HepG2 (cell line): ENCODE data around the gene NRSN2. TPM values are rescaled to one million over a fixed set of nuclear protein-coding genes. Genes with fewer than 3 reads are reported as not detected.
A peak's percentile ranks its signal among the peaks of the same experiment; 100 is the strongest.

Experiments
- ATAC-seq: fragments of 200-7000 bp; cut with Tn5 transposase; 3 replicates; pipeline ENCODE4 v1.9.1; 2020; ENCODE audit warnings: mild to moderate bottlenecking, moderate library complexity
- BruUV-seq: library from RNA; stranded (reverse); fragments of 400-500 nt; replicated peaks from 2 replicates; lab custom pipeline; 2021; lab: Mats Ljungman, UMichigan
- CTCF ChIA-PET: fragments of 300-600 bp; formaldehyde crosslinking; extraction: SDS; loops from one replicate; lab custom pipeline; 2021; ENCODE audit warnings: low total read pairs, inconsistent platforms, low intra/inter-chr PET ratio; lab: Yijun Ruan, JAX
- POLR2A ChIA-PET: fragments of 350-600 bp; sonication (Branson Sonifier 250); formaldehyde crosslinking; loops from one replicate; lab custom pipeline; 2020; ENCODE audit warnings: antibody characterized with exemption, inconsistent platforms; lab: Yijun Ruan, JAX
- DNase-seq: peaks from one replicate; pipeline ENCODE4 v3.0.0-alpha.2; 2015; ENCODE audit warnings: low spot score
- FAIRE-seq: peaks from 3 replicates; lab custom pipeline; 2011; peaks lifted over from hg19 to GRCh38; lab: Jason Lieb, UNC
- H2AFZ ChIP-seq: one replicate; pipeline ENCODE4 v1.6.1; 2011; ENCODE audit warnings: low read length, inconsistent platforms
- H3K27ac ChIP-seq: fragments of 300-600 bp; 3 replicates; pipeline ENCODE4 v1.8.0; 2011; ENCODE audit warnings: mixed run types, mild to moderate bottlenecking, mixed read lengths, low read length, inconsistent platforms; ENCODE audit not compliant: insufficient read depth; ENCODE audit errors: extremely low read length
- H3K27me3 ChIP-seq, 2 experiments: fragments of 200-600 bp in 1 of 2; 2 replicates in 1 of 2; 3 replicates in 1 of 2; pipeline versions ENCODE4 v1.6.0 to v1.8.0; 2011; ENCODE audit warnings: low read length in 2 of 2, mild to moderate bottlenecking in 2 of 2, moderate library complexity in 2 of 2, inconsistent platforms in 1 of 2; ENCODE audit not compliant: insufficient read depth in 2 of 2, control insufficient read depth in 1 of 2
- H3K36me3 ChIP-seq, 2 experiments: fragments of 200-600 bp in 1 of 2; replicated peaks in 1 of 2; 2 replicates in 1 of 2; 3 replicates in 1 of 2; pipeline versions ENCODE4 v1.5.1 to v1.8.0; 2011; ENCODE audit warnings: low read length in 2 of 2, inconsistent platforms in 1 of 2; ENCODE audit not compliant: insufficient read depth in 2 of 2, control insufficient read depth in 1 of 2
- H3K4me1 ChIP-seq: 2 replicates; pipeline ENCODE4 v1.5.1; 2012; ENCODE audit warnings: low read length, inconsistent platforms; ENCODE audit not compliant: insufficient read depth
- H3K4me2 ChIP-seq: 2 replicates; pipeline ENCODE4 v1.6.0; 2011; ENCODE audit warnings: low read depth, low read length, inconsistent platforms
- H3K4me3 ChIP-seq, 3 experiments: fragments of 200-600 bp in 1 of 3; sonication (generic), shearing (Covaris generic) in 1 of 3; replicated peaks in 1 of 3; 2 replicates each; pipeline ENCODE4 v1.5.1; 2011 to 2016; ENCODE audit warnings: low read length in 3 of 3, inconsistent platforms in 2 of 3, low read depth in 2 of 3, mild to moderate bottlenecking in 2 of 3, control low read depth in 1 of 3, mixed read lengths in 1 of 3; ENCODE audit not compliant: insufficient read depth in 1 of 3
- H3K79me2 ChIP-seq: one replicate; pipeline ENCODE4 v1.6.1; 2011; ENCODE audit warnings: low read length, inconsistent platforms; ENCODE audit not compliant: insufficient read depth
- H3K9ac ChIP-seq: 2 replicates; pipeline ENCODE4 v1.6.0; 2011; ENCODE audit warnings: mild to moderate bottlenecking, low read depth, low read length, inconsistent platforms; ENCODE audit not compliant: insufficient read depth
- H3K9me3 ChIP-seq: 2 replicates; pipeline ENCODE4 v1.5.1; 2012; ENCODE audit warnings: mild to moderate bottlenecking, low read length
- H4K20me1 ChIP-seq: 2 replicates; pipeline ENCODE4 v1.6.0; 2011; ENCODE audit warnings: inconsistent platforms, mild to moderate bottlenecking, low read length, moderate library complexity; ENCODE audit not compliant: insufficient read depth
- CBX5 ChIP-seq: sonication (generic); formaldehyde crosslinking; IDR thresholded peaks from 2 replicates; pipeline ENCODE4 v1.4.0; 2020; ENCODE audit warnings: missing genetic modification reagents, borderline replicate concordance
- DMAP1 ChIP-seq: IDR thresholded peaks from 2 replicates; pipeline ENCODE4 v1.6.1; 2016
- EP300 ChIP-seq, 3 experiments: sonication (generic) in 1 of 3; formaldehyde crosslinking in 1 of 3; IDR thresholded peaks; 2 replicates each; pipeline versions ENCODE4 v1.5.1 to v1.6.1; 2011 to 2020; ENCODE audit warnings: low read depth in 2 of 3, low read length in 2 of 3, borderline replicate concordance in 1 of 3, improper control_type of control experiment in 1 of 3, mild to moderate bottlenecking in 1 of 3, missing genetic modification reagents in 1 of 3, moderate library complexity in 1 of 3
- KDM2A ChIP-seq: sonication (generic); formaldehyde crosslinking; IDR thresholded peaks from 2 replicates; pipeline ENCODE4 v1.4.0; 2020; ENCODE audit warnings: low read depth, missing genetic modification reagents, borderline replicate concordance
- NFATC3 ChIP-seq: sonication (generic); formaldehyde crosslinking; IDR thresholded peaks from 2 replicates; pipeline ENCODE4 v1.5.1; 2020; ENCODE audit warnings: mild to moderate bottlenecking, missing genetic modification reagents
- RBM22 ChIP-seq: fragments of 200-400 bp; formaldehyde crosslinking; optimal IDR thresholded peaks from 2 replicates; pipeline ENCODE3; 2017; ENCODE audit warnings: mild to moderate bottlenecking, low read length, moderate library complexity
- ZKSCAN1 ChIP-seq: fragments of 150-350 bp; IDR thresholded peaks from 2 replicates; pipeline ENCODE4 v1.6.1; 2014; ENCODE audit warnings: low read length
- ZNF225 ChIP-seq: sonication (generic); formaldehyde crosslinking; IDR thresholded peaks from 2 replicates; pipeline ENCODE4 v1.4.0; 2020; ENCODE audit warnings: mild to moderate bottlenecking, missing genetic modification reagents
- ZNF460 ChIP-seq: sonication (generic); formaldehyde crosslinking; IDR thresholded peaks from 2 replicates; pipeline ENCODE4 v1.5.1; 2020; ENCODE audit warnings: missing genetic modification reagents, mild to moderate bottlenecking, borderline replicate concordance
- WGBS: methylation state at CpG from one replicate; pipeline ENCODE4 v1.1.6; 2017; ENCODE audit warnings: low lambda C conversion rate; 5-methylcytosine and 5-hydroxymethylcytosine counted together
- in situ Hi-C: cut with HindIII; loops from 2 replicates; pipeline ENCODE4 v1.10.0; 2017; ENCODE audit warnings: low pct_unique_long_range_greater_than_20kb; ENCODE audit not compliant: extremely low pct_ligation_motif_present
- intact Hi-C: fragments of 100-400 bp; cut with micrococcal nuclease; formaldehyde crosslinking; loops from one replicate; pipeline ENCODE4 v1.10.0; 2022; ENCODE audit not compliant: unreplicated experiment
- polyA plus RNA-seq, 8 experiments: library from polyadenylated mRNA; depleted of rRNA in 3 of 8; stranded (reverse) in 7 of 8; unstranded in 1 of 8; fragments of >200 nt; fragmentation: Illumina TruSeq in 4 of 8; extraction: Trizol in 4 of 8; gene quantifications; 2 replicates each; pipeline versions ENCODE4 v1.2.1 to v1.2.3, GENCODE V29; 2011 to 2016; ENCODE audit warnings: low read depth in 4 of 8, missing spikeins in 1 of 8, mixed read lengths in 1 of 8; ENCODE audit not compliant: insufficient read depth in 1 of 8
- total RNA-seq, 5 experiments: library from RNA; depleted of rRNA; stranded (reverse); fragments of >200 nt; fragmentation: Illumina TruSeq; extraction: Trizol; gene quantifications; 2 replicates each; pipeline ENCODE4 v1.2.3, GENCODE V29; 2016; ENCODE audit warnings: low read depth in 1 of 5
- TF ChIP-seq, protein P1 (sequence below): sonication (generic); formaldehyde crosslinking; IDR thresholded peaks from 2 replicates; pipeline ENCODE4 v1.5.1; 2020; ENCODE audit warnings: mild to moderate bottlenecking, missing genetic modification reagents
- TF ChIP-seq, protein P2 (sequence below): sonication (generic); formaldehyde crosslinking; IDR thresholded peaks from 2 replicates; pipeline ENCODE4 v1.5.0; 2020; ENCODE audit warnings: mild to moderate bottlenecking, missing genetic modification reagents
- TF ChIP-seq, protein P3 (sequence below): sonication (generic); formaldehyde crosslinking; IDR thresholded peaks from 2 replicates; pipeline ENCODE4 v1.5.0; 2020; ENCODE audit warnings: mild to moderate bottlenecking, missing genetic modification reagents
- TF ChIP-seq, protein P4 (sequence below): fragments of 450-650 bp; IDR thresholded peaks from 2 replicates; pipeline ENCODE4 v1.6.1; 2016

Gene NRSN2
- total and polyA plus RNA-seq, 2 of the 13 experiments (the other 11 are each of a cell fraction or from before 2014, with no cell fraction given) = 32.3 to 49.4 TPM

DNA sequence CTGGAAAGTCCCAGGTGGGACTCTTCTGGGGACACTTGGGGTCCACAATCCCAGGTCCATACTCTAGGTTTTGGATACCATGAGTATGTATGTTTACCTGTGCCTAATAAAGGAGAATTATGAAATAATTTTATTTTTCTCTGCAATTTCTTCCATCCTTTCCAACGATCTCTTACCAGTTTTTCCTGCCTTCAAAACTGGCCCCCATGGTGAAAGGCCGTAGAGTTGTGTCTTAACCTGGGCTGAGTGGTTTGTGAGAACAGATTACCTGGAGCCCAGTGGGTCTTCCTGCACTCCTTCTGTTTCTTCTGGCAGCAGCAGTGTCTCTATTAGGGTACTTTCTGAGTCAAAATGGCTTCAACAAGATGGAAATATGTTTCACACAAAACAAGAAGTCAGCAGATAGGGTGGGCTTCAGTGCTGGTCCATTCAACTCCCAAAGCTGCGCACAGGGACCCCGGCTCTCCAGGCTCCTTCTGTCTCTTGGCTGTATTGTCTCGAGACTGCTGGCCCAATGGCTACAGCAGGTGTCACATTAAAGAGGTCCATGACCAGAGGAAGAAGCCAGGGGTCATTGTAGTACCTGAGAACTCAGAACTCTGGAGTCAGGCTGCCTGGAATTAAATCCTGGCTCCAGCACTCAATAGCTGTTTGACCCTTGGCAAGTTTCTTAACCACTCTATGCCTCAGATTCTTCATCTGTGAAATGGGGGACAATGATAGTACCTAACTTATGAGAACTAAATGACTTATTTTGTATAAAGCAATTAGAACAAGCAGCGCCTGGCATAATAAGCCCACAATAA lies 50.7 kb downstream of the NRSN2 start:
- no peak overlapping the region for H3K4me3 ChIP-seq
- FAIRE-seq = no peak
- no peaks in the 10 kb centered on the region for H3K9me3 ChIP-seq
- DNase-seq = no peak
- no peak for ATAC-seq
- POLR2A ChIA-PET = interaction anchor here (0.7 to 29.0 kb wide), 6 partner anchors 0 to 50 kb away, joined by 3 to 1587 read pairs (median 466); partner anchors contain the start of genes NRSN2, RBCK1 and TRIB3
- peaks cover 34 to 50% of the 10 kb centered on the region in 2 experiments for H3K36me3 ChIP-seq
- CTCF ChIA-PET = no interaction called here
- intact Hi-C loops = no loop called here
- peaks cover 96% of the 10 kb centered on the region for H3K4me1 ChIP-seq
- no TSS peak for BruUV-seq
- H3K9ac ChIP-seq = peak overlapping the region; percentile 50
- H3K79me2 ChIP-seq = no peaks in the 10 kb centered on the region
- no peak overlapping the region for H3K4me2 ChIP-seq
- in situ Hi-C loops = no loop called here
- peak overlapping the region; percentile 87 for H3K27ac ChIP-seq
- H4K20me1 ChIP-seq = no peaks in the 10 kb centered on the region
- no peaks in the 10 kb centered on the region for H3K27me3 ChIP-seq
- 96% methylated on average over 6 of the region's 6 CpGs for WGBS
- H2AFZ ChIP-seq = no peak overlapping the region
- TF ChIP-seq KDM2A (CRISPR knock-in tag) (no peak), NFATC3 (peak; percentile 70; the same call in 1 of the 2 replicates), ZNF460 (CRISPR knock-in tag) (no peak), CBX5 (no peak), ZKSCAN1 (no peak), ZNF225 (CRISPR knock-in tag) (no peak), RBM22 (peak; percentile 47), EP300 (IDR thresholded peaks at IDR 0.05; ENCODE audit: low read depth in 2 of 2, low read length in 2 of 2) (no peak), EP300 (CRISPR knock-in tag; IDR thresholded peaks at IDR 0.05; ENCODE audit: borderline replicate concordance) (0 out of 2 replicates have a peak, but pooled peaks have one; percentile 18), DMAP1 (CRISPR knock-in tag) (no peak)
- TF ChIP-seq, protein P1, sequence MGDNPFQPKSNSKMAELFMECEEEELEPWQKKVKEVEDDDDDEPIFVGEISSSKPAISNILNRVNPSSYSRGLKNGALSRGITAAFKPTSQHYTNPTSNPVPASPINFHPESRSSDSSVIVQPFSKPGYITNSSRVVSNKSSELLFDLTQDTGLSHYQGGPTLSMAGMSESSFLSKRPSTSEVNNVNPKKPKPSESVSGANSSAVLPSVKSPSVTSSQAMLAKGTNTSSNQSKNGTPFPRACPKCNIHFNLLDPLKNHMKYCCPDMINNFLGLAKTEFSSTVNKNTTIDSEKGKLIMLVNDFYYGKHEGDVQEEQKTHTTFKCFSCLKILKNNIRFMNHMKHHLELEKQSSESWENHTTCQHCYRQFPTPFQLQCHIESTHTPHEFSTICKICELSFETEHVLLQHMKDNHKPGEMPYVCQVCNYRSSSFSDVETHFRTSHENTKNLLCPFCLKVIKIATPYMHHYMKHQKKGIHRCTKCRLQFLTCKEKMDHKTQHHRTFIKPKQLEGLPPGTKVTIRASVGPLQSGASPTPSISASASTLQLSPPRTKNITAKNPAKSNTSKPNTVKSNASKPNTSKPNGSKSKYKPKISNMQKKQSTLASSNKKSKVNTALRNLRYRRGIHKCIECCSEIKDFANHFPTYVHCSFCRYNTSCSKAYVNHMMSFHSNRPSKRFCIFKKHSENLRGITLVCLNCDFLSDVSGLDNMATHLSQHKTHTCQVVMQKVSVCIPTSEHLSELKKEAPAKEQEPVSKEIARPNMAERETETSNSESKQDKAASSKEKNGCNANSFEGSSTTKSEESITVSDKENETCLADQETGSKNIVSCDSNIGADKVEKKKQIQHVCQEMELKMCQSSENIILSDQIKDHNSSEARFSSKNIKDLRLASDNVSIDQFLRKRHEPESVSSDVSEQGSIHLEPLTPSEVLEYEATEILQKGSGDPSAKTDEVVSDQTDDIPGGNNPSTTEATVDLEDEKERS = no peak; the same call in 1 of the 2 replicates
- TF ChIP-seq, protein P2, sequence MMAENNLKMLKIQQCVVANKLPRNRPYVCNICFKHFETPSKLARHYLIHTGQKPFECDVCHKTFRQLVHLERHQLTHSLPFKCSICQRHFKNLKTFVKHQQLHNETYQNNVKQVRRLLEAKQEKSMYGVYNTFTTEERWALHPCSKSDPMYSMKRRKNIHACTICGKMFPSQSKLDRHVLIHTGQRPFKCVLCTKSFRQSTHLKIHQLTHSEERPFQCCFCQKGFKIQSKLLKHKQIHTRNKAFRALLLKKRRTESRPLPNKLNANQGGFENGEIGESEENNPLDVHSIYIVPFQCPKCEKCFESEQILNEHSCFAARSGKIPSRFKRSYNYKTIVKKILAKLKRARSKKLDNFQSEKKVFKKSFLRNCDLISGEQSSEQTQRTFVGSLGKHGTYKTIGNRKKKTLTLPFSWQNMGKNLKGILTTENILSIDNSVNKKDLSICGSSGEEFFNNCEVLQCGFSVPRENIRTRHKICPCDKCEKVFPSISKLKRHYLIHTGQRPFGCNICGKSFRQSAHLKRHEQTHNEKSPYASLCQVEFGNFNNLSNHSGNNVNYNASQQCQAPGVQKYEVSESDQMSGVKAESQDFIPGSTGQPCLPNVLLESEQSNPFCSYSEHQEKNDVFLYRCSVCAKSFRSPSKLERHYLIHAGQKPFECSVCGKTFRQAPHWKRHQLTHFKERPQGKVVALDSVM (CRISPR knock-in tag) = no peak
- TF ChIP-seq, protein P3, sequence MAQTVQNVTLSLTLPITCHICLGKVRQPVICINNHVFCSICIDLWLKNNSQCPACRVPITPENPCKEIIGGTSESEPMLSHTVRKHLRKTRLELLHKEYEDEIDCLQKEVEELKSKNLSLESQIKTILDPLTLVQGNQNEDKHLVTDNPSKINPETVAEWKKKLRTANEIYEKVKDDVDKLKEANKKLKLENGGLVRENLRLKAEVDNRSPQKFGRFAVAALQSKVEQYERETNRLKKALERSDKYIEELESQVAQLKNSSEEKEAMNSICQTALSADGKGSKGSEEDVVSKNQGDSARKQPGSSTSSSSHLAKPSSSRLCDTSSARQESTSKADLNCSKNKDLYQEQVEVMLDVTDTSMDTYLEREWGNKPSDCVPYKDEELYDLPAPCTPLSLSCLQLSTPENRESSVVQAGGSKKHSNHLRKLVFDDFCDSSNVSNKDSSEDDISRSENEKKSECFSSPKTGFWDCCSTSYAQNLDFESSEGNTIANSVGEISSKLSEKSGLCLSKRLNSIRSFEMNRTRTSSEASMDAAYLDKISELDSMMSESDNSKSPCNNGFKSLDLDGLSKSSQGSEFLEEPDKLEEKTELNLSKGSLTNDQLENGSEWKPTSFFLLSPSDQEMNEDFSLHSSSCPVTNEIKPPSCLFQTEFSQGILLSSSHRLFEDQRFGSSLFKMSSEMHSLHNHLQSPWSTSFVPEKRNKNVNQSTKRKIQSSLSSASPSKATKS (CRISPR knock-in tag) = peak; percentile 63; the same call in 1 of the 2 replicates
- TF ChIP-seq, protein P4, sequence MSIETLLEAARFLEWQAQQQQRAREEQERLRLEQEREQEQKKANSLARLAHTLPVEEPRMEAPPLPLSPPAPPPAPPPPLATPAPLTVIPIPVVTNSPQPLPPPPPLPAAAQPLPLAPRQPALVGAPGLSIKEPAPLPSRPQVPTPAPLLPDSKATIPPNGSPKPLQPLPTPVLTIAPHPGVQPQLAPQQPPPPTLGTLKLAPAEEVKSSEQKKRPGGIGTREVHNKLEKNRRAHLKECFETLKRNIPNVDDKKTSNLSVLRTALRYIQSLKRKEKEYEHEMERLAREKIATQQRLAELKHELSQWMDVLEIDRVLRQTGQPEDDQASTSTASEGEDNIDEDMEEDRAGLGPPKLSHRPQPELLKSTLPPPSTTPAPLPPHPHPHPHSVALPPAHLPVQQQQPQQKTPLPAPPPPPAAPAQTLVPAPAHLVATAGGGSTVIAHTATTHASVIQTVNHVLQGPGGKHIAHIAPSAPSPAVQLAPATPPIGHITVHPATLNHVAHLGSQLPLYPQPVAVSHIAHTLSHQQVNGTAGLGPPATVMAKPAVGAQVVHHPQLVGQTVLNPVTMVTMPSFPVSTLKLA = no peak
